ENCODE results near the gene NDC80. TPM values are rescaled to one million over a fixed set of nuclear protein-coding genes. Genes with fewer than 3 reads are reported as not detected.

Gene NDC80
- total RNA-seq, 2 experiments from 2014 or later: 6.3 to 7.5 TPM

GRCh38 chr18:2617401-2617998, 46.1 kb downstream of the NDC80 start:
- CTCF ChIA-PET: no interaction called here

GRCh38 chr18:2618009-2618408, 46.7 kb downstream of the NDC80 start:
- DNase-seq (no peak), ATAC-seq (ENCODE audit: poor library complexity) (no peak)
- peaks cover 12% of the 10 kb centered on the region for H3K36me3 Mint-ChIP-seq (ENCODE audit: low read depth)
- Histone ChIP-seq H3K4me3 (ENCODE audit: low read length) (no peak overlapping the region), H3K9me3 (ENCODE audit: control insufficient read depth in 1 of 2, insufficient read depth in 1 of 2, low read length in 2 of 2) (peaks cover 0 to 6% of the 10 kb centered on the region in 2 experiments), H3K27me3 (ENCODE audit: control insufficient read depth in 1 of 2, insufficient read depth in 2 of 2, low read length in 2 of 2) (no peaks in the 10 kb centered on the region), H3K36me3 (ENCODE audit: insufficient read depth, low read length) (no peaks in the 10 kb centered on the region), H3K4me1 (ENCODE audit: insufficient read depth, low read length) (no peaks in the 10 kb centered on the region), H3K27ac (ENCODE audit: low read depth in 1 of 2, low read length in 2 of 2) (no peak overlapping the region)
- no peak overlapping the region for H3K4me3 Mint-ChIP-seq
- CTCF ChIA-PET: no interaction called here
- H3K4me1 Mint-ChIP-seq (ENCODE audit: low read depth): no peaks in the 10 kb centered on the region
- H3K27me3 Mint-ChIP-seq: no peaks in the 10 kb centered on the region
- POLR2A ChIA-PET: interaction anchor here (1.1 kb wide), 1 partner anchor 19 kb away, joined by 3 read pairs; no protein-coding TSS in a partner anchor
- H3K27ac Mint-ChIP-seq: no peak overlapping the region
- intact Hi-C loops (cut with DNase I, micrococcal nuclease): no loop called here
- H3K9me3 Mint-ChIP-seq: no peaks in the 10 kb centered on the region
- TF ChIP-seq CTCF (IDR thresholded peaks at IDR 0.05): no peak

More at GRCh38 chr18:2617401-2617998, 46.1 kb downstream of the NDC80 start:
- POLR2A ChIA-PET: interaction anchor here (1.1 to 1.5 kb wide), 2 partner anchors 19 to 38 kb away, joined by 3 to 5 read pairs; partner anchors contain the start of gene SMCHD1
- H3K4me1 Mint-ChIP-seq (ENCODE audit: low read depth): peaks cover 5% of the 10 kb centered on the region
- Histone ChIP-seq H3K4me3 (ENCODE audit: low read length) (no peak overlapping the region), H3K27ac (ENCODE audit: low read depth in 1 of 2, low read length in 2 of 2) (no peak overlapping the region), H3K27me3 (ENCODE audit: control insufficient read depth in 1 of 2, insufficient read depth in 2 of 2, low read length in 2 of 2) (no peaks in the 10 kb centered on the region), H3K9me3 (ENCODE audit: control insufficient read depth in 1 of 2, insufficient read depth in 1 of 2, low read length in 2 of 2) (peaks cover 0 to 6% of the 10 kb centered on the region in 2 experiments), H3K4me1 (ENCODE audit: insufficient read depth, low read length) (no peaks in the 10 kb centered on the region), H3K36me3 (ENCODE audit: insufficient read depth, low read length) (no peaks in the 10 kb centered on the region)
- no peaks in the 10 kb centered on the region for H3K27me3 Mint-ChIP-seq
- ATAC-seq (ENCODE audit: poor library complexity) (no peak), DNase-seq (no peak)
- no peak overlapping the region for H3K4me3 Mint-ChIP-seq
- no peak for TF ChIP-seq CTCF (IDR thresholded peaks at IDR 0.05)
- intact Hi-C loops (cut with DNase I, micrococcal nuclease): no loop called here
- peaks cover 17% of the 10 kb centered on the region for H3K36me3 Mint-ChIP-seq (ENCODE audit: low read depth)
- no peaks in the 10 kb centered on the region for H3K9me3 Mint-ChIP-seq
- H3K27ac Mint-ChIP-seq: no peak overlapping the region

DNA sequence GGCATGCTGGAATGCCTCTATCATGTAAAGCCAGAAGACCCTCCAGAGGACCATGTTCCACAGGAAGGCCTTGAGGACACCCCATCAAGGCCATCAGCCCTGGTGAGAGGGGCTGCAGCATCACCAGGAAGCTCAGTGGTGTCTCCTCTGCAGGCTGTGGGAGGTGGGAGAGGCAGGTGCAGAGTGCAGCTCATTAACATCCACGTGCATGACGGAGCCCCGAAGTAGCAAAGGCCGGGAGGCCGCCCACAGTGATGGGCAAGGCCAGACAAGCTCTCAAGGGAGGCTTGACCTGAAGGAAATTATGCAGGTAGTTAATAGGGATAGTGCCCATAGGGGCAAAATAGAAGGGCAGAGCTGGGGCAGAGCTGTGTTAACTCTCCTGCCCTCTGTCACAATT, 53.9 kb downstream of the NDC80 start:
- H3K36me3 ChIP-seq (ENCODE audit: insufficient read depth, low read length): no peaks in the 10 kb centered on the region
- H3K4me3 ChIP-seq (ENCODE audit: low read length): no peak overlapping the region
- CTCF ChIA-PET: interaction anchor here (1.1 kb wide), 1 partner anchor 54 kb away, joined by 4 read pairs; the partner anchor contains the start of genes METTL4 and NDC80
- ATAC-seq (ENCODE audit: poor library complexity) (no peak), DNase-seq (no peak)
- no peaks in the 10 kb centered on the region for H3K27me3 ChIP-seq (ENCODE audit: control insufficient read depth in 1 of 2, insufficient read depth in 2 of 2, low read length in 2 of 2)
- TF ChIP-seq CTCF (IDR thresholded peaks at IDR 0.05): no peak
- no peaks in the 10 kb centered on the region for H3K9me3 Mint-ChIP-seq
- H3K27ac Mint-ChIP-seq: no peak overlapping the region
- peaks cover 0 to 6% of the 10 kb centered on the region in 2 experiments for H3K9me3 ChIP-seq (ENCODE audit: control insufficient read depth in 1 of 2, insufficient read depth in 1 of 2, low read length in 2 of 2)
- peaks cover 10% of the 10 kb centered on the region for H3K4me1 Mint-ChIP-seq (ENCODE audit: low read depth)
- no peaks in the 10 kb centered on the region for H3K4me1 ChIP-seq (ENCODE audit: insufficient read depth, low read length)
- H3K4me3 Mint-ChIP-seq: no peak overlapping the region
- H3K36me3 Mint-ChIP-seq (ENCODE audit: low read depth): no peaks in the 10 kb centered on the region
- no peak overlapping the region for H3K27ac ChIP-seq (ENCODE audit: low read depth in 1 of 2, low read length in 2 of 2)
- intact Hi-C loops (cut with DNase I, micrococcal nuclease): no loop called here
- POLR2A ChIA-PET: interaction anchor here (1.1 to 1.6 kb wide), 3 partner anchors 12 to 30 kb away, joined by 3 to 6 read pairs (median 4); partner anchors contain the start of gene SMCHD1
- H3K27me3 Mint-ChIP-seq: no peaks in the 10 kb centered on the region

All from CD4-positive, alpha-beta T cell (primary cell).